ENCODE measurements around the gene SLC15A3.

DNA sequence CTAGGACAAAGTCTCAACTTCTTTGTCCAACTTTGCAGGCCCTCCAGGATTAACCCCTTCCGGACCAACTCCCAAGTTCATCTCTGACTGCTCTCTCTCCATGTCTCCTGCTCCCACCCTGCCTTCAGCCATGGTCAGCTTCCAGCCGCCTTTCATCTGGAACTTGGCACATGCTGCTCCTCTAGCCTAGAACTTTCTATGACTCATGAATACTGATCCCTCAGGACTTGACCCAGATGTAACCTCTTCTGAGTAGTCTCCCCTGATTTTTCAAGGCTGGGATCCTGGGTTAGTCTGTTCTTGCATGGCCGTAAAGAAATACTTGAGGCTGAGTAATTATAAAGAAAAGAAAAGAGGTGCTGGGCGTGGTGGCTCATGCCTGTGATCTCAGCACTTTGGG lies 5.2 kb upstream of the SLC15A3 start:
- TF ChIP-seq, protein P1, sequence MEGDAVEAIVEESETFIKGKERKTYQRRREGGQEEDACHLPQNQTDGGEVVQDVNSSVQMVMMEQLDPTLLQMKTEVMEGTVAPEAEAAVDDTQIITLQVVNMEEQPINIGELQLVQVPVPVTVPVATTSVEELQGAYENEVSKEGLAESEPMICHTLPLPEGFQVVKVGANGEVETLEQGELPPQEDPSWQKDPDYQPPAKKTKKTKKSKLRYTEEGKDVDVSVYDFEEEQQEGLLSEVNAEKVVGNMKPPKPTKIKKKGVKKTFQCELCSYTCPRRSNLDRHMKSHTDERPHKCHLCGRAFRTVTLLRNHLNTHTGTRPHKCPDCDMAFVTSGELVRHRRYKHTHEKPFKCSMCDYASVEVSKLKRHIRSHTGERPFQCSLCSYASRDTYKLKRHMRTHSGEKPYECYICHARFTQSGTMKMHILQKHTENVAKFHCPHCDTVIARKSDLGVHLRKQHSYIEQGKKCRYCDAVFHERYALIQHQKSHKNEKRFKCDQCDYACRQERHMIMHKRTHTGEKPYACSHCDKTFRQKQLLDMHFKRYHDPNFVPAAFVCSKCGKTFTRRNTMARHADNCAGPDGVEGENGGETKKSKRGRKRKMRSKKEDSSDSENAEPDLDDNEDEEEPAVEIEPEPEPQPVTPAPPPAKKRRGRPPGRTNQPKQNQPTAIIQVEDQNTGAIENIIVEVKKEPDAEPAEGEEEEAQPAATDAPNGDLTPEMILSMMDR (conservative IDR thresholded peaks at IDR 0.05 in 1 of 2, IDR thresholded peaks at IDR 0.05 in 1 of 2; ENCODE audit: low read depth in 1 of 2, low read length in 2 of 2), result no peak
- TF ChIP-seq EZH2 (IDR thresholded peaks at IDR 0.05; ENCODE audit: low read length, missing control alignments), result no peak
